Activated CD8-positive, alpha-beta memory T cell treated with anti-CD3 and anti-CD28 coated beads for 36 hours (primary cell): Measurements from ENCODE around the gene OR2T10. TPM values are rescaled to one million over a fixed set of nuclear protein-coding genes. Genes with fewer than 3 reads are reported as not detected.
"Not testable (repeated sequence)": the region's sequence is repeated elsewhere in the genome, so short reads cannot be mapped to it uniquely, and the experiment has no call there.

ENCODE experiments used
- CTCF ChIA-PET: fragments of 350-600 bp; sonication (Branson Sonifier 250); formaldehyde crosslinking; loops from one replicate; lab custom pipeline; 2021; ENCODE audit warnings: antibody characterized with exemption; lab: Charles Lee
- POLR2A ChIA-PET: fragments of 350-600 bp; sonication (Branson Sonifier 250); formaldehyde crosslinking; loops from one replicate; lab custom pipeline; 2021; ENCODE audit warnings: antibody characterized with exemption; lab: Charles Lee
- total RNA-seq, 2 experiments: library from RNA; stranded (reverse); gene quantifications; one replicate each; pipeline ENCODE4 v1.2.3, GENCODE V29; 2021

Gene OR2T10
- total RNA-seq, 2 experiments from 2014 or later: not detected

DNA sequence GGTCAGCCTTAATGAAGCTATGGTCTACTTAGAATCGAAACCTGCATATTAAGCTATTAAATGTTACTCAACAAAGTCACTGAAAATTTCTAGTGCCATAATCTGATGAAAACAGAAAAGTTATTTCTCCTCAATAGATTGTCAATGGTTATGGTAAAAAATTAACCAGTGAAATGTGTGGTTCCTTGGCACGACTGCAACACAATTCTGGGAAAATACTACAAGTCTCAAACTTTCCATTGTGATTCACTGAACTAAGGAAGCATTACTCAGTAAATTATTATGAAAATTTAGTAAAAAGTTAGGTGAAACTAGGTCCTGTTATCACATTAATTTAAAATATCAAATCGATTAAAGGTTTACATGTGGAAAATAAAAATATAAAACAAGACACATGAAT is 12.8 kb upstream of the OR2T10 start:
- ChIA-PET CTCF (no interaction called here), POLR2A (no interaction called here)

- CTCF ChIA-PET: no interaction called here
Measured at GRCh38 chr1:248599396-248599795, 1.9 kb upstream of the OR2T10 start.

DNA sequence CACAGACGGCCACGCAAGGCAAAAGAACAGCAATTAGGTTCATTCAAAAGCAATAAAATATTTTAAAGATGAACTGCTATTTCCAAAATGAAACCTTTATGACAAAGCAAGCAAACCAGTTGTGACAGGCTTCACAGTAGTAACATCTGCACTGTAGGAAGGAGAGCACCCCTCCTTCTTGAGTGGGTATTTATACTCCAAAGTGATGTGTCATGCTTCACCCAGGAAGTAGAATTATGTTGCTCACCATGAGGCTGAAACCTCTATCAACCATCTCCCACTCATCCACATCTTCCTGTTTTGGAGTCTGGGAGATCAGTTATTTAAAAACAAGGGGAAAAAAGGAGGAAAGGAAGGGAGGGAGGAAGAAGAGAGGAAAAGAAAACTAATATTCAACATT is 885 bp downstream of the OR2T10 start:
- CTCF ChIA-PET: no interaction called here
- POLR2A ChIA-PET: no interaction called here

More at GRCh38 chr1:248599396-248599795, 1.9 kb upstream of the OR2T10 start:
- POLR2A ChIA-PET: no interaction called here

DNA sequence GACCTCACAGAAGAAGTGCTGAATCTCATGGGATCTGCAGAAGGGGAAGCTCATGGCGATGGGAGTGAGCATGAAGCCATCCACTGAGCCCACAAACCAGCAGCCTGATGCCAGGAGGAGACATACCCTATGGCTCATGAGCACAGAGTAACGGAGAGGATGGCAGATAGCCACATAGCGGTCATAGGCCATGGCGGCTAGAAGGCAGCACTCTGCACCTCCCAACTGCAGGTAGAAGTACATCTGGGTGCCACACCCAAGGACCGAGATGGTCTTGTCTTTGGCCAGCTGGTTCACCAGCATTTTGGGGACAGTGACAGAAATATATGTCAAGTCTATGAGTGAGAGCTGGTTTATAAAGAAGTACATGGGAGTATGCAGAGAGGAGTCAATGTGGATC is 4.3 kb downstream of the OR2T10 start:
- POLR2A ChIA-PET: no interaction called here
- CTCF ChIA-PET: no interaction called here

GRCh38 chr1:248592655-248593054 is 4.8 kb downstream of the OR2T10 start:
- POLR2A ChIA-PET: no interaction called here
- CTCF ChIA-PET: no interaction called here

DNA sequence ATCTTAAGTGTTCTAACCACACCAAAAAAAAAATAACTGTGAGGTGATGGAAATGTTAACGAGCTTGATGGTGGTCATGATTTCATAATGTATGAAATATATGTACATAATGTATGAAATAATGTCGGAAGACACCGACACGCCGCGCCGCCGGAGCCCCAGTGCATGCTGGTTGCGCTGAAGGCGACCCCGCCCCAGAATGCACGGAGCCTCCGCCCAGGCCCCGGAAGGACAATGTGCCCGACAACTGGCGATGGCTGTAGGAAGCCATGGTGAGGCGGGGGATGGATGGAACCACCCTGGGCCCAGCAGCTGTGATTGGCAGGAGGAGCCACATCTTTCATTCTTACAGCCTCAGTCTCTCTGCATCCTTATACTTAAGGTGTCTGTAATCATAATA is 7.4 kb downstream of the OR2T10 start:
- POLR2A ChIA-PET: no interaction called here
- CTCF ChIA-PET: no interaction called here

- ChIA-PET CTCF (no interaction called here), POLR2A (no interaction called here)
Measured at GRCh38 chr1:248589334-248589733, 8.2 kb downstream of the OR2T10 start.

DNA sequence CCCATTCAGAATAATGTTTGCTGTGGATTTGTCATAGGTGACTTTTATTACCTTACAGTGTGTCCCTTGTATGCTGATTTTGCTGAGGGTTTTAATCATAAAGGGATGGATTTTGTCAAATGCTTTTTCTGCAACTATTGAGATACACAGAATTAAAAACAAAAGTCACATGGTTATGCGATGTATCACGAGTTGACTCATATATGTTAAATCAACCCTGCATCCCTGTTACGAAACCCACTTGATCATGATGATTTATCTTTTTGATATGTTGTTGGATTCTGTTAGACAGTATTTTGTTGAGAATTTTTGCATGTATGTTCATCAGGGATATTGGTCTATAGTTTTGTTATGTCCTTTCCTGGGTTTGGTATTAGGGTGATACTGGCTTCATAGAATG is 12.2 kb downstream of the OR2T10 start:
- ChIA-PET POLR2A (no interaction called here), CTCF (no interaction called here)

DNA sequence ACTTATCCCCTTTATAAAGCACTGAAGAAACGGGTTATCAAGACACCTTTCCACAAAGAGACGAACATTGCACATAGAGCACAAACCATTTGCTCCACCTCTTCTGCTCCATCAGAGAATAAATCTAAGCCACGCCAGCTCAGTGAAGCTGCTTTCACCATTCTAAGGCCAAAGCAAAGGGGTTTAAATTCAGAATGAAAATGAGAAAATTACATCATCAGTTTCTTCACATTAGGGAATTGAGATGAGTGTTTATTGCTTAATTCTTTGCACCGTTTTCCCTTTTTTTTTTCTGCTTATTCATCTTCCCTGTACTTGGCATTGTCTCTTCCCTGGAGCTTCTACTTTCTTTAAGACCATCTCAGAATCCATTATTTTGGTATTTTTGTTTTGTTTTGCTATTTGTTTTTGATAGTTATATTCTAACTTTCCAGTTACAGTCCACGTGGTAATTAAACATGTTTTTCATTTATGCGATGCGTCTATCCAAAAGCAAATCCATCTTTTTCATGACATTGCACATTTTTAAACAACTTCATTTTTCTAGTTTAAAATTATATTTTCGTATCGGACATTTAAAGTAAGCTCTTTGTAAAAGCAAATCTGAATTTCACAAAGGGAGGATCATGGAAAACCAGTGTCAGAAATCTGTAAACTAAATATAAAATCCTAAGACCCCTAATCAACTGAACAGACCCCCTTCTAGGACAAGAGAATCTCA is 21.1 kb downstream of the OR2T10 start:
- POLR2A ChIA-PET: interaction anchor here (0.7 kb wide), 1 partner anchor 377 kb away, joined by 3 read pairs; no protein-coding TSS in a partner anchor
- CTCF ChIA-PET: no interaction called here

DNA sequence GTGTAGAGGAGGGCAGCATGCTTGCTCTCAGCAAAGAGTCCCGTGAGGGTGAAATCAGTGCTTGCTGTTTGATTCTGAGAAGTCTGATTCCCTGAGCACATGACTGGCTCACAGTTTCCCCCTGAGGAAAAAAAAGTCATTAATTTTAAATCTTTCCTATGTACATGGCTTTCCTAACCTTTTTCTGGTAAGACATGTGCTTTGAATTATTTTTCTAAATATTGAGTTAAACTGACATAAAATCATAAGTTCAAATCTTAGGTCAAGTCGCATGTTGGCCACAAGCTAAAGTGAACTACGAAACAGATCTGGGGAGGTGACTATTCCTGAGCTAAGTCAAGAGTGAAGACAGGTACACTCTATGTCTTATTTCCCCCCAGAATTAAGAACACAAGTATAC is 22.8 kb downstream of the OR2T10 start, which contains the start of gene OR2T34:
Gene OR2T34 (minus strand): TSS at position 101 of the 400 bp plus-strand sequence. CDS start 0 bp downstream, at position 101.
- POLR2A ChIA-PET, CTCF ChIA-PET: not testable (repeated sequence)

GRCh38 chr1:248573856-248574255 is 23.6 kb downstream of the OR2T10 start:
- CTCF ChIA-PET, POLR2A ChIA-PET: not testable (repeated sequence)

DNA sequence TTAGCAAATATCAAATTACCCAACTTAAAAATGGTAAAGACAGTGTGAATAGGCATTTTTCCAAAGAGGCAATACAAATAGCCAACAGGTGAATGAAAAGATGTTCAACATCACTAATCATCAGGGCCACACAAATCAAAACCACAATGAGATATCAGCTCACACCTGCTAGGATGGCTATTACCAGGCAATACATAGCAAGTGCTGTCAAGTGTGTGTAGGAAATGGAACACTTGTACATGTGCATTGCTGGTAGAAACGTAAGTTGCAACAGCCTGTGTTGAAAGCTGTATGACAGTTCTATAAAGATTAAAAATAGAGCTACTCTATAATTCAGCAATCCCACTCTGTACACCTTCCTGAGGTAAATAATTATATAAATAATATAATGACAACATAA is 25.5 kb downstream of the OR2T10 start:
- CTCF ChIA-PET, POLR2A ChIA-PET: not testable (repeated sequence)

GRCh38 chr1:248570811-248571210 is 26.7 kb downstream of the OR2T10 start:
- CTCF ChIA-PET, POLR2A ChIA-PET: not testable (repeated sequence)

- CTCF ChIA-PET, POLR2A ChIA-PET: not testable (repeated sequence)
Measured at GRCh38 chr1:248569049-248569448, 28.5 kb downstream of the OR2T10 start.

GRCh38 chr1:248565530-248566373 is 31.7 kb downstream of the OR2T10 start:
- CTCF ChIA-PET, POLR2A ChIA-PET: not testable (repeated sequence)

GRCh38 chr1:248562672-248563071 is 34.8 kb downstream of the OR2T10 start, which contains the start of gene OR2T29:
Gene OR2T29 (minus strand): TSS chr1:248562772. CDS start chr1:248559491, 3,281 bp downstream.
- CTCF ChIA-PET, POLR2A ChIA-PET: not testable (repeated sequence)

DNA sequence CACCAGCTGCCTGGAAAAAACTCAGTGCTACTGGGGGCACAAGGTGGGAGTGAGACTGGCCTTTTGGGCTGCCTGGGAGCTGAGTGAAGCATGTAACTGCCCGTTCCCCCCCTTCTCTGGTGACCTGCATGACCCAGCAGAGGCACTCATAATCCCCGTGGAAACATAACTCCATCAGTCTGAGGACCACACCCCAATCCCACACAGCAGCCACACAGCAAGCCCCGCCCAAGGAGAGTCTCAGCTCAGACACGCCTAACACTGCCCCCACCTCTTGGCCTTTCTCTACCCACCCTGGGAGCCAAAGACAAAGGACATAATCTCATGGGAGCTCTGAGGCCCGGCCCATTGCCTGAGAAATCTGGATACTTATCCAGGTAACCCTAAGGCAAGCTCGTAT is 46.5 kb downstream of the OR2T10 start:
- CTCF ChIA-PET, POLR2A ChIA-PET: not testable (repeated sequence)

DNA sequence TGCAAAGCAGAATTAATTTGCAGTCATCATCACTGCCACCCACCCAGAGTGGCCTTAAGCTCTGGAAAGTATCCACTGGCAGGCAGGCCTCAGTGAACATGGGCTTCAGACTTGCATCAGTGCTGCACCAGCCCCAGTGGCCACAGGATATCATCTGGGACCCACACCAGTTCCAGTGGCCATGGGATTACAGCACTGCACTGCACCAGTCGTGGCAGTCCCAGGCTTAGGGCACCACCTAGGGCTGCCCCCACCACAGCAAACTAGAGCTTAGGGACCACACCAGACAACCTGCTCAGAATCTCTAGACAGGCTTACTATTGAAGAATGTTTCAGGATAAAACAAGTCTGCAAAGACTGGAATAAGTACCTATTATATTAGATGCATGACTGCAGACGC is 50.1 kb downstream of the OR2T10 start:
- CTCF ChIA-PET, POLR2A ChIA-PET: not testable (repeated sequence)
